ENCODE data around the gene UNC13B.
"Not testable (repeated sequence)": the region's sequence is repeated elsewhere in the genome, so short reads cannot be mapped to it uniquely, and the experiment has no call there.

UNC13B gene

GRCh38 chr9:35232867-35233544 is 71.2 kb downstream of the UNC13B start:
- Histone ChIP-seq H3K9ac (ENCODE audit: low read length) (no peak overlapping the region), H3K27me3 (ENCODE audit: control insufficient read depth, insufficient read depth, low read length) (no peaks in the 10 kb centered on the region), H3K4me1 (ENCODE audit: control insufficient read depth, low read depth, low read length) (no peaks in the 10 kb centered on the region), H3K27ac (ENCODE audit: low read length) (no peak overlapping the region), H3K4me3 (ENCODE audit: low read length) (no peak overlapping the region), H3K36me3 (ENCODE audit: control insufficient read depth, low read depth, low read length) (no peaks in the 10 kb centered on the region), H3K9me3 (ENCODE audit: control insufficient read depth, low read depth, low read length) (no peaks in the 10 kb centered on the region)

- Histone ChIP-seq H3K9me3 (ENCODE audit: control insufficient read depth, low read depth, low read length) (no peaks in the 10 kb centered on the region), H3K27me3 (ENCODE audit: control insufficient read depth, insufficient read depth, low read length) (no peaks in the 10 kb centered on the region), H3K9ac (ENCODE audit: low read length) (no peak overlapping the region), H3K4me3 (ENCODE audit: low read length) (no peak overlapping the region), H3K27ac (ENCODE audit: low read length) (no peak overlapping the region), H3K4me1 (ENCODE audit: control insufficient read depth, low read depth, low read length) (no peaks in the 10 kb centered on the region), H3K36me3 (ENCODE audit: control insufficient read depth, low read depth, low read length) (no peaks in the 10 kb centered on the region)
These were observed 74.9 kb downstream of the UNC13B start for GRCh38 chr9:35236692-35237091.

GRCh38 chr9:35237311-35237710 is 75.5 kb downstream of the UNC13B start:
- H3K27ac ChIP-seq (ENCODE audit: low read length) = no peak overlapping the region
- no peaks in the 10 kb centered on the region for H3K9me3 ChIP-seq (ENCODE audit: control insufficient read depth, low read depth, low read length)
- no peak overlapping the region for H3K9ac ChIP-seq (ENCODE audit: low read length)
- no peaks in the 10 kb centered on the region for H3K27me3 ChIP-seq (ENCODE audit: control insufficient read depth, insufficient read depth, low read length)
- H3K36me3 ChIP-seq (ENCODE audit: control insufficient read depth, low read depth, low read length) = no peaks in the 10 kb centered on the region
- H3K4me3 ChIP-seq (ENCODE audit: low read length) = no peak overlapping the region
- H3K4me1 ChIP-seq (ENCODE audit: control insufficient read depth, low read depth, low read length) = no peaks in the 10 kb centered on the region

- H3K9ac ChIP-seq (ENCODE audit: low read length); H3K27ac ChIP-seq (ENCODE audit: low read length); H3K4me3 ChIP-seq (ENCODE audit: low read length); H3K27me3 ChIP-seq (ENCODE audit: control insufficient read depth, insufficient read depth, low read length); H3K9me3 ChIP-seq (ENCODE audit: control insufficient read depth, low read depth, low read length); H3K36me3 ChIP-seq (ENCODE audit: control insufficient read depth, low read depth, low read length); H3K4me1 ChIP-seq (ENCODE audit: control insufficient read depth, low read depth, low read length): not testable (repeated sequence)
These were observed 84.1 kb downstream of the UNC13B start for GRCh38 chr9:35245945-35246344.

GRCh38 chr9:35253075-35253474 is 91.3 kb downstream of the UNC13B start:
- Histone ChIP-seq H3K27ac (ENCODE audit: low read length) (no peak overlapping the region), H3K9me3 (ENCODE audit: control insufficient read depth, low read depth, low read length) (no peaks in the 10 kb centered on the region), H3K4me3 (ENCODE audit: low read length) (no peak overlapping the region), H3K4me1 (ENCODE audit: control insufficient read depth, low read depth, low read length) (peaks cover 4% of the 10 kb centered on the region), H3K27me3 (ENCODE audit: control insufficient read depth, insufficient read depth, low read length) (no peaks in the 10 kb centered on the region), H3K9ac (ENCODE audit: low read length) (no peak overlapping the region), H3K36me3 (ENCODE audit: control insufficient read depth, low read depth, low read length) (no peaks in the 10 kb centered on the region)

- Histone ChIP-seq H3K4me3 (ENCODE audit: low read length) (no peak overlapping the region), H3K9ac (ENCODE audit: low read length) (no peak overlapping the region), H3K27ac (ENCODE audit: low read length) (no peak overlapping the region), H3K9me3 (ENCODE audit: control insufficient read depth, low read depth, low read length) (no peaks in the 10 kb centered on the region), H3K36me3 (ENCODE audit: control insufficient read depth, low read depth, low read length) (no peaks in the 10 kb centered on the region), H3K4me1 (ENCODE audit: control insufficient read depth, low read depth, low read length) (peaks cover 4% of the 10 kb centered on the region), H3K27me3 (ENCODE audit: control insufficient read depth, insufficient read depth, low read length) (no peaks in the 10 kb centered on the region)
These were observed 92.4 kb downstream of the UNC13B start for GRCh38 chr9:35254237-35254636.

GRCh38 chr9:35254984-35255857 is 93.4 kb downstream of the UNC13B start:
- no peaks in the 10 kb centered on the region for H3K27me3 ChIP-seq (ENCODE audit: control insufficient read depth, insufficient read depth, low read length)
- no peak overlapping the region for H3K27ac ChIP-seq (ENCODE audit: low read length)
- H3K36me3 ChIP-seq (ENCODE audit: control insufficient read depth, low read depth, low read length) = no peaks in the 10 kb centered on the region
- H3K9ac ChIP-seq (ENCODE audit: low read length) = no peak overlapping the region
- H3K4me3 ChIP-seq (ENCODE audit: low read length) = no peak overlapping the region
- no peaks in the 10 kb centered on the region for H3K9me3 ChIP-seq (ENCODE audit: control insufficient read depth, low read depth, low read length)
- peaks cover 4% of the 10 kb centered on the region for H3K4me1 ChIP-seq (ENCODE audit: control insufficient read depth, low read depth, low read length)

- H3K9ac ChIP-seq (ENCODE audit: low read length) = no peak overlapping the region
- H3K36me3 ChIP-seq (ENCODE audit: control insufficient read depth, low read depth, low read length) = no peaks in the 10 kb centered on the region
- H3K4me3 ChIP-seq (ENCODE audit: low read length) = no peak overlapping the region
- no peaks in the 10 kb centered on the region for H3K27me3 ChIP-seq (ENCODE audit: control insufficient read depth, insufficient read depth, low read length)
- H3K4me1 ChIP-seq (ENCODE audit: control insufficient read depth, low read depth, low read length) = peaks cover 4% of the 10 kb centered on the region
- no peak overlapping the region for H3K27ac ChIP-seq (ENCODE audit: low read length)
- H3K9me3 ChIP-seq (ENCODE audit: control insufficient read depth, low read depth, low read length) = no peaks in the 10 kb centered on the region
These were observed 96.3 kb downstream of the UNC13B start for GRCh38 chr9:35257986-35258659.

GRCh38 chr9:35258660-35259474 is 97.1 kb downstream of the UNC13B start:
- H3K27me3 ChIP-seq (ENCODE audit: control insufficient read depth, insufficient read depth, low read length) = no peaks in the 10 kb centered on the region
- H3K4me3 ChIP-seq (ENCODE audit: low read length) = no peak overlapping the region
- H3K9me3 ChIP-seq (ENCODE audit: control insufficient read depth, low read depth, low read length) = no peaks in the 10 kb centered on the region
- H3K9ac ChIP-seq (ENCODE audit: low read length) = no peak overlapping the region
- H3K27ac ChIP-seq (ENCODE audit: low read length) = no peak overlapping the region
- H3K4me1 ChIP-seq (ENCODE audit: control insufficient read depth, low read depth, low read length) = peaks cover 4% of the 10 kb centered on the region
- H3K36me3 ChIP-seq (ENCODE audit: control insufficient read depth, low read depth, low read length) = no peaks in the 10 kb centered on the region

- H3K9ac ChIP-seq (ENCODE audit: low read length) = no peak overlapping the region
- H3K4me3 ChIP-seq (ENCODE audit: low read length) = no peak overlapping the region
- no peak overlapping the region for H3K27ac ChIP-seq (ENCODE audit: low read length)
- no peaks in the 10 kb centered on the region for H3K36me3 ChIP-seq (ENCODE audit: control insufficient read depth, low read depth, low read length)
- H3K27me3 ChIP-seq (ENCODE audit: control insufficient read depth, insufficient read depth, low read length) = no peaks in the 10 kb centered on the region
- no peaks in the 10 kb centered on the region for H3K4me1 ChIP-seq (ENCODE audit: control insufficient read depth, low read depth, low read length)
- no peaks in the 10 kb centered on the region for H3K9me3 ChIP-seq (ENCODE audit: control insufficient read depth, low read depth, low read length)
These were observed 98.4 kb downstream of the UNC13B start for GRCh38 chr9:35260186-35260585.

- no peaks in the 10 kb centered on the region for H3K27me3 ChIP-seq (ENCODE audit: control insufficient read depth, insufficient read depth, low read length)
- H3K36me3 ChIP-seq (ENCODE audit: control insufficient read depth, low read depth, low read length) = no peaks in the 10 kb centered on the region
- no peak overlapping the region for H3K9ac ChIP-seq (ENCODE audit: low read length)
- H3K27ac ChIP-seq (ENCODE audit: low read length) = no peak overlapping the region
- no peak overlapping the region for H3K4me3 ChIP-seq (ENCODE audit: low read length)
- H3K9me3 ChIP-seq (ENCODE audit: control insufficient read depth, low read depth, low read length) = no peaks in the 10 kb centered on the region
- H3K4me1 ChIP-seq (ENCODE audit: control insufficient read depth, low read depth, low read length) = no peaks in the 10 kb centered on the region
These were observed 100.3 kb downstream of the UNC13B start for GRCh38 chr9:35262064-35262463.

All from iPS-18a (cell line).